ENCODE results near the gene HAND2. TPM values are rescaled to one million over a fixed set of nuclear protein-coding genes. Genes with fewer than 3 reads are reported as not detected.

The HAND2 gene
- polyA plus RNA-seq, 1 donor = 0.10 TPM

DNA sequence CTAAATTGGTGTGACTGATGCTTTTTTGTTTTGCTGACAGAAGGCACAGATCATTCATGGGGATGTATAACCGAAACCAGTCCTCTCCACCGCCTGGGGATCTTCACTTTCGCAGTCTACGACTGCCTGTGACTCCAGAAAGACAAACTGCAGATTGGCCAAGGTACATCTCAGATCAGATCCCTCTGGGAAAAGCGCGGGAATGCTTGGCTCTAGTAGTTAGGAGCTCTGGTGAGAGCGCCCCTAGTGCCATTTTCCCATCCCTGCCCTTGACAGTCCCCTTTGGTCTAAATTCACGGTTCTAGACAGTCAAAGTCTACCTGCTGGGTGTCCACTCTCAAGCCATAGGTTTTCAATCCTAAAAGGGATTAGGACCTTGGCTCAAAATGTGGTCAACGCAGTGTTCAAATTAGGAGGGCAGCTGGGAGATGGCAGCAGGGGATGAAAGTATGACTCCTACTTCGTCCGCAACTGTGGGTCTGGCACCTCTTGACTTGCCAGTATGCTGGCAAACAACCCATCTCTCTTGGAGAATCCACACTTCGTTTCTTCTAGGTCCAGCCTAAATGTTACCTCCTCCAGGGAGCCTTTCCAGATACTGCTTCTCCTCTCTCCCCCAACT lies 6.9 kb upstream of the HAND2 start:
- DNase-seq (ENCODE audit: low read depth) = no peak

DNA sequence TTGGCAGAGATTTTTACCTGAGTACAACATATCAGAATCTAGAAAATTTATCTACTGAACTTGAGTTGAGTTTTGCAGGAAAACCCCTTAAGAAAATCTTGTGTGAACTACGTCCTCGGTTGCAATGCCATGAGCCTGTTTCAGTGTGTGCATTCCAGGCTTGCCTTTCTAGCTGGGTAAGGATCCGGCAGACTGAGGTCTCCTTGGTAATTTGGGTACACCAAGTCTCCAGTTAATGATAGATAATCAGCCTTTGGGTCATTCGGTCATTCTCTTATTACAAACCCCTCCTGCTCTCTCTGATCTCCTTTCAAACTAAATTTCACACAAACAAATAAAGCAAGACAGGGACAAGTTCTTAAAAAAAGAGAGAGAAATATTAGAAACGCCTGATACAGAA lies 5.9 kb upstream of the HAND2 start:
- no peak for DNase-seq (ENCODE audit: low read depth)

DNA sequence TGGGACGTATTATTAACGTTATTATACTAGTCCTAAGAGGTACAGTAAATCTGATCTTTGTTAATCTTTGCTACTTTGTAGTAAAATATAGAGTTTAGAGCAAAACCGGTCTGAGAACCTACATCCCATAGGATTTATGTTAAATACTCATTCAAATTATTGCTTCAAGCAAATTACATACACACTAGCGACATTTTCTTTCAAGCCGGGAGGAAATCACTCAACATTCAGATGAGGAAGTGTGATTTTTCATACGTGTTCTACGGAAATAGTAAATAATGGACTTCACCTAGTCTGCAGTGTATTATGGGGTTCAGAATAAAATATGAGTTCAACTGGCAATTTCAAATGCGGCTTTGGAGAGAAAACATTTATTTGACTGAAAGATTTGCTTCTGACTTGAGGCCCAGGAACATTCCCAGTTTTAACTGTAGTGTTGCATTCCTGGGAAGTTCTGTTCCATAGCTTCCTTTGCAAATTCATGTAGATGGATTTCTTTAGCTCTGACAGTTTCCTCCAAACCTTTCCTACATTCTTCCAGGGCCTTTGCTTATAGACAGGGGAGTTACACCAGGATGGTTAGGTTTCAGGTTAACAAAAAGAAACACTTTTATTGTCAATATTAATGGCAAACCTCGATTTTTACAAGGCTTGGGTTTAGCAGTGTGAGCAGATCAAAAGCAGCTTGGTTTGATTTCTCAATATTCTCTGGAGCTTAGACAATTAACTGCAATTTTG lies 5.3 kb upstream of the HAND2 start:
- DNase-seq (ENCODE audit: low read depth) = no peak

DNA sequence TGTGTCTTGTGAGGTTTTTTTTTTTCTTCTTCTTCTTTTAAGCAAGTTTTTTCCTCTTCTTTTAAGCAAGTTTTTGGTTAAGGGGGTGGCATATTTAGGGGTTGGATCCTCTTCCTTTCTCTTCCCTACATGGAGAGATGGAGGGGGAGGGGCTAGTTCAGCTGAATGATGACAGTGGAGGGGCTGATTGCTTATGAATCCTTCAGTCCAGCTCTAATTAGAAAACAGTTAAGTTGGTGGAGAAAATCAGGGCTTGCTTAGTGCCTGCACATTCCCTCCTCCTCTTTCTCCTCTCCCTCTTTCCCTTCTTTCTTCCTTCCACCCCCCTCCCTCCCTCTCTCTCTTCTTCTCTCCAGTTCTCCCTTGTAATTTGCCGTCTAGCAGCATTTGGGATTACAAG lies 4.4 kb upstream of the HAND2 start:
- no peak for DNase-seq (ENCODE audit: low read depth)

DNA sequence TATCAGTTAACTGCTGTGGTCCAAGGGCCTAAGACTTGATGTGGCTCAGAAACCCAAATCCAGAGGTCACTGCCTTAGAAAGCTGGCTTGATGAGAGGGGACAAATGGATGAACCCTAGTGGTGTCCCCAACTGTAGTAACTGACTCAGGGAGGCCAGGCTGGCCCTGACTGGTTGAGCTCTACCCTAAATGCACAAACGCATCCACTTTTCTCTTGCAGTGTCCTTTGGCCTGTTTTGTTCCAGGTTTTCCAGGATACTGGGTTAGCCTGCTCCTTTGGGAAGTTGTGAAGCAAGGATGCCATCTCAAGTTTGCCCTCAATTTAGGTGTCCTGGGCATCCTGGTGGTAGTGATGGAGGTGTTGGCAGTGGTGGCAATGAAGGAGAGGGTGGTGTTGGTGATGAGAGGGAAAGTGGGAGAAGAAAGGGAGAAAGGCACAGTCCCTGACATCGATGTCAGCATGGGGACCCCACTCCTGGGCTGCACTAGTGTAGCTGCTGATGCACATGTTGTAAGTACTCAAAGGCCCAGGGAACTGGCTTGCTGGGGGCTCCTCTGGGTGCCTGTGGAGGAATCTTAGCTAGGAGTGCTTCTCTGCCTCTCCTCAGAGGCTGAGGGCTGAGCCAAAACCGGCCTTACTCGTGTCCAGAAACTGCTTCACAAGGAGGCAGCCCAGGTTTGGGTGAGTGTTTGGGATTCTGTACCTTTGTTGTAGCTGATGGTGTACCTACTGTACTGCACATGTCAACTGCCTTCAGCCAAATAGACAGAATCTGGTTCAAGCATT lies 2.9 kb upstream of the HAND2 start:
- DNase-seq (ENCODE audit: low read depth) = no peak

DNA sequence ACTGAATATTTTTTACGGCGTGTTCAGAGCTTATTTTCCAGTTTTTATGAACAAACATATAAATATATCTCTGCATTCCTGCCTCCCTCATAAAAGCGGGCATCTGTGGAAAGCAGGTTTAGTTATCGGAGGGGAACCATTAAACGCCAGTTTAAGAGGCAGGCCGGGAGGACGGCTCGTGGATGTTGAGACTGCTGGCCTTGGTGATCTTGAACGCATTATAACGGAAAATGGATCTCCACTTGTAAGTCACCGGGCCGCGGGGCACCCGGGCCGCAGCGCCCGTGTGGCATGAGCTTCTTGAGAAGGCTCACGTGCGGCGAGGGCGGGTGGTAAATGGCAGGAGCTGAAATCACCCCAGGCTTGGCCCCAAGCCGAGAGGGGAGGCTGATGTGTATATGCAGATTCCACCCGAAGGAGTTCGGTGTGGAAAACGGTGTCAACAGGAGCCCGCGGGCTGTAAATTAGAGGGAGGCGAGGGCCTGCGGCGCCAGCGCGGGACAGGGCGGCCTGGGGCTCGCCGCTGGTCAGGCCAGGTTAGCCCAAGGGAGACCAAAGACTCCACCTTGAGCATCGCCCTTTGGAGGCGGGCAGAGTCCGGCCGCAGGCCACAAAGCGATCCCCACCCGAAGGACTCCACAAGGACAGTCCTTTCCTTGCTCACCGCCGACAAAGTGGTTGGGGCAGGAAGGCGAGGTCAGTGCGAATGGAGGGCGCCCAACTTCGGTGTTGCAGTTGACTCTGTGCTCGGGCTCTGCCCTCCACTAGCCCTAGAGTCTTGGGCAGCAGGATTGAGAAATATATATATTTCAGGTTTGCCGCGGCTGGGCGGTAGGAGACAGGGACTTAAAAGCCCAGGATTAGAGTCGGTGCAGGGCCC lies 1.3 kb upstream of the HAND2 start:
- no peak for DNase-seq (ENCODE audit: low read depth)

DNA sequence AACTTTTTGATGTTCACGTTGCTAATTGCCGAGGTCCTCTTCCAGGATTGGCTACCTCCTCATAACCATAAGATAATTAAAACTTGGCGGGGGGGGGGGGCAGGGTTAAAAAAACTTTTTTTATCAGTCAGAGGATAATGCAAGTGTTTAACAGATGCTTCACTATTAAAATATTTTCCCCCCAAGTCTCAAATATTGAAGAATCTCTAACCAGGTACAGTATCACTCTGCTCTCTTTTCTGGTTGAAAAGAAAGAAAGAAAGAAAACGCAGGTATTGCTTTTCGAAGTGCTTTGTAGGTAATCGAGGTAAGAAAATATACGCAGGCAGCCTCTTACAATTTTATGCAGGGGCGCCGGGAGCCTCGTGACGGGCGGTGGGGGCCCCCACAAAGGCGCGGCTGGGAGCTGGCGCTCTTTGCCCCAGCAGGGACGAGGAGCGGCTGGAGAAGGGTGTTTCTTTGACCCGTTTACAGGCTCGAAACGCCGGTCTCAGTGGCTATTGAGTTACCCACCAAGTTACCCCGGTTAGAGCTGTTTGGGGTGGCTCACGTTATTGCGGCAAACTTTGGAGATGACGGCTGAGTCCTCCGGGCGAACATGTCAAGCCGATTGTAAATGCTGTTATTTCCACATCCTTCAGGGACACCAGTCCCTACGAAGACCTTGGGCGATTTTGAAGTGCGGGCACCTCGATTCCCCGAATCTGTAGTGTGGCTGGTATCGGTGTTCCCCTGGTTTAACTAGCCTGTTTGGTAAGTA lies 477 bp upstream of the HAND2 start:
- no peak for DNase-seq (ENCODE audit: low read depth)

DNA sequence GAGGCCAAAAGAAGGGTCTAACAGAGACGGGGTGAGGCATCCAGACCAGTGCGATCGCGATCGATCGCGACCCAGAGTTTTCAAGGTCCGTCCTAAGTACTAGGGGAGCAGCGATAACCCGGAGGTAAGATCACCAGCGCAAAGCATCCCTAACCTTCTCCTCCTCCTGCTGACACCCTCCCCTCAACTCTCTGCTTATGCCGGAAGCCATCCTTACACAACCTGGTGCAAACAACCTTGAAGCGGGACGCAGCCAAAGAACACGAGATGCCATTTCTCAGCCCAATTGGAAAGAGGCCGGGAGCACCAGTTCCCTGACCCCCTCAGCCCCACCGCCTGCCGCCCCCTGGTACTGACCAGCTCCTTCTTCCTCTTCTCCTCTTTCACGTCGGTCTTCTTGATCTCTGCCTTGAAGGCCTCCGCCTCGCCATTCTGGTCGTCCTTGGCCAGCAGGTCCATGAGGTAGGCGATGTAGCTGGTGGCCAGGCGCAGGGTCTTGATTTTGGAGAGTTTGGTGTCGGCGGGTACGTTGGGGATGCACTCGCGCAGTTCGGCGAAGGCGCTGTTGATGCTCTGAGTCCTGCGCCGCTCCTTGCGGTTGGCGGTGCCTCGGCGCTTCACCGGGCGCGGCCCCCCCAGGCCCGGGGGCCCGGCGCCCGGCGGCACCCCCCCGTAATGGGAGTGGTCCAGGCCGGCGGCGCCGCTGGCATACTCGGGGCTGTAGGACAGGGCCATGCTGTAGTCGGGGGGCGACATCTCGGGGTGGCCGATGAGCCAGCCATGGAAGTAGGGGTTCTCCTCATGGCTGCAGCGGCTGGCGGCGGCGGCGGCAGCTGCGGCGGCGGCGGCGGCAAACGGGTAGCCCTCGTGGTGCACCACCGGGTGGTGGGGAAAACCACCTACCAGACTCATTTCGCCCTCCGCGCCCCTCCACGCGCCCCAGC lies 1.4 kb downstream of the HAND2 start:
- DNase-seq (ENCODE audit: low read depth) = no peak

DNA sequence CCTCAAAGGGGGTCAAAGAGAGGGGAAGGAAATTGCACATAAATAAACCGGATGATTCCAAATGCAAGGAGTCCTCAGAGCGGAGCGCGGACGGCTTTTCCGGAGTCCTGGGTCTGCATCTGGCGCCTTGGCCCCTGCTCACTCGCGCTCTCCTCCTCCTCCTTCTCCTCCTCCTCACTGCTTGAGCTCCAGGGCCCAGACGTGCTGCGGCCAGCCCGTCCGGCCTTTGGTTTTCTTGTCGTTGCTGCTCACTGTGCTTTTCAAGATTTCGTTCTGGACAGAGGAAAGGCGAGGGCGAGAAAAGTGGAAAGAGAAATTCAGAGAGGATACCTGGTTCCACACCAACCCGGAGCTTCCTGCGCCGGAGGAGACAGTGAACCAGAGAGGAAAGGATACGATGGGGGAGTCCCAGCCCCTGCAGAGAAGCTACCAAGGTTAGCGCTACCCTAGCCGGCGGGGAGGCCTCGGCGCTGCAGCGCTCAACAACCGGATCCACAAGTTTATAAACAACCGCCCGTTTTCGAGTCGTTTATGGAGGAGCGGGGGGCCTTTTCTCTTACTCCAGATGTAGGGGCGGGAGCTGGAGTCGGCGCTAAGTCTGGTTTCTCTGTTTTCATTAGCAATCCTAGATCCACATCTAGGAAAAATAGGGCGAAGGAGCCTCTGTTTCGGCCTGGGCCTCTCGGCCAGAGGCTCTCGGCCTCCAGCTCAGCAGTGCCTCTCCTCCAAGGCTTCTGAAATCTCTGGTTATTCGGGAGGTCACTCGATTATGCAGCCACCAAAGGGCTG lies 2.7 kb downstream of the HAND2 start:
- no peak for DNase-seq (ENCODE audit: low read depth)

DNA sequence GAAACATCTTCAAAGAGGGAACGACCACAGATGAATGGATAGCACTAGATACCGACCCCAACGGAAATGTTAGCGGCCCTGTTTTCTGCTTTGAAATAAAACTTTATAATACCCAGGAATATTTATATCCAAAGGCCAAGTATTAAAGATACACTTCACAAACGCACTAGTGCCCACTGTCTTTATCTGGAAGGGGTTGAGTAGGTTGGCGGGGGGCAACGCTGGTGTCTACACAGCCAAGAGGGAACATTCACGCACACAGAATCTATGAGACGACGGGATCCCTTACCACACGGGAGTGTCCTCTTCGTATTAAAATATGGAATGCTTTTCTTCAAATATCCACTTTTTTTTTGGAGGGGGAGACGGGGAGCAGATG lies 3.3 kb downstream of the HAND2 start:
- DNase-seq (ENCODE audit: low read depth) = no peak

DNA sequence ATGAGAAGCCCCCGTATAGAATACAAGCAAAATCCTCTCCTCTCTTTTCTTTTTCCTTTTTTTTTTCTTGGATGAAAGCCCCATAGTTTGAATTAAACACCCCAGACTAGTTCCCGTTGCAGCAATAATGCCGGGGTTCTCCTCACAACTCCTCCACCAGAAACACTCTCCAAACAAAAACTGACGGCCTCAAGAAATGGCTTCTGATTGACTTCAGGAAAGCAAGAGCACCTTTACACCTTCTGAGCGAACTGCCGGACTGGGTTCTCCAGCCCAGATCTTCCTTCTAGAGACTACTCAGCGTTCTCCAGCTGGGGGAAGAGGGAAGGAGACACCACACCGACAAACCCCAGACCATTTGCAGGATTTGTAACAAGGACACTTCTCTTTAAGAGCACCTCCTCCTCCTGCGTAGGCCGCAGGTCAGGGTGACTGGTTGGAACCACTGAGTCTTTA lies 4.0 kb downstream of the HAND2 start:
- no peak for DNase-seq (ENCODE audit: low read depth)

DNA sequence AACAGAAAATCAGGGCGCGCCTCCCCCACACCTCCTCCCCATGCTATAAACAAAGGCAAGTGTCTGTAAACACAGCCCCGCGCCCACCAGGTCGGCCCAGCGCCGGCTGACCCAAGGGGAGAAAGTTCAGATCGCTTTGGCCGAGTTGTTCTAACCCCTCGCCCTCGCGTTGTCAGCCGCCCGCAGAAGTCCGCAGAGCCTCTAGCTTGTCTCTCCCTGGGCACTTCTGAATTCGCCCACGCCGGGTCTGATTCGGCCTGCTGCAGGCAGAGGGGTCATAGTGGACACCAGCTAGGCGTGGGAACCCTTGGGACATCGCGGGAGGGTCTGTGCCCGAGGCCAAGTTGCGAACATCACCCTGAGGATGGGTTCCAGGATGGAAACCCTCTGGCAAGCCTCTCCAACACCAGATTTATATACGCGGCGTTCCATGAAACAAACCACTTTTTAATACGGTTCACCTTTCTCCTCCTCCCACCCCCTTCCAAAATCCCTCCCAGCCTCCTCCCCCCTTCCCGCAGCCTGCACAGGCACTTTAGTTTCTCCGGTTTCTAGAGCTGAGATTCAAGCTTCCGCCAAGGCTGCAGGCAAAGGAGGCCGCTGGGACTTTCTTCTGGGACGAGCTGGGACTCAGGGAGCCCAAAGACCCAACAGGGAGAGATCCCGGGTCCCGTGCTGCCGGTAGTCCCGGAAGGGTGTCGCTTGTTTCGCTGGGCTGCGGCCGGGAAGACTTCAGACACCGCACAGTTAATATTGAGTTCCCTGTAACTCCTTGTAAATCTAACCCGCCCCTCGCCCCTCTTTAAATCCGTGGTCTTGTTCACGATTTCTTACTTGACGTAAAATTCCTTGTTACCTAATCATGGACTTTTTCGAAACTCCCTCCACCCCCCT lies 4.7 kb downstream of the HAND2 start:
- no peak for DNase-seq (ENCODE audit: low read depth)

DNA sequence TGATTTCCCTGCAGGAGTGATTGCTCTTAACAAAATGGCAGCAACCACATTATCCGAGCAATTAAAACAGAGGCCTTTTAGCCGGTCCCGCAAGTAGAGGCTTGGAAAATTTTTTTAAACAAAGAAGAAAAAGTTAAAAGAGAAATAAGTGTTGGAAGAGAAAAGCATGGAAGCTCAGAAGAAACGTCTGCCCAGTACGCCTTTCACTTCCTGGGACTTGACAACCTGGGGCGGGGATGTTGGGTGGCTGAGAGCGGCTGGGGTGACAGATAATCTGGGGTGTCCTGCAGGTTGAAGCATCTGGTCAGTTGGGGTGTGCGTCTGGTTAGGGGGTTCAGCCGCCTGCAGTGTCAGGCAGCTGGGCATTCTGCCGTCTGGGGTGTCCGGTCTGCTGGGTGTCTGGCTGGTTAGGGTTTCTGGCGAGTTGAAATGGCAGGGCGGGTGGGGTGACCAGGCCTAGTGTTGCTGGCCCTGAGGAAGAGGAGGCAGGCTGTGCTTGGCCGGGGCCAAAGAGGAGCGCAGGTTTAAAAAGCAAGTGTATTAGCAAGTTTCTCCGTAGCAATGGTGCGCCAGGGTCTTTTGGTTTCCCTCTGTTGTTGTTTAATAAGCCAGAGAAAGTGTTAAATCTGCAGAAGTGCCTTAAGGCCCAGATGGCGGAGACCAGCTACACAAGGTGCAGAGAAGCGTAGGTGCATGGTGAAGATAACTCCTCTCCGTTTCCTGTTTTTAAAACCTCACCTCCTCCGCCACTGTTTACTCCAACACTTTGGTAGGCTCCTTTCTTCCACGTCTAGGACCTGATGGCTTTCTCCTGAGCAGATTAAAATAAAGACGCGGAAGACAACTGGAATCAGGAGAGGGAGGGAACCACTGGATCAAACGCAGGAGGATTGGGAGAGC lies 5.6 kb downstream of the HAND2 start:
- DNase-seq (ENCODE audit: low read depth) = no peak

DNA sequence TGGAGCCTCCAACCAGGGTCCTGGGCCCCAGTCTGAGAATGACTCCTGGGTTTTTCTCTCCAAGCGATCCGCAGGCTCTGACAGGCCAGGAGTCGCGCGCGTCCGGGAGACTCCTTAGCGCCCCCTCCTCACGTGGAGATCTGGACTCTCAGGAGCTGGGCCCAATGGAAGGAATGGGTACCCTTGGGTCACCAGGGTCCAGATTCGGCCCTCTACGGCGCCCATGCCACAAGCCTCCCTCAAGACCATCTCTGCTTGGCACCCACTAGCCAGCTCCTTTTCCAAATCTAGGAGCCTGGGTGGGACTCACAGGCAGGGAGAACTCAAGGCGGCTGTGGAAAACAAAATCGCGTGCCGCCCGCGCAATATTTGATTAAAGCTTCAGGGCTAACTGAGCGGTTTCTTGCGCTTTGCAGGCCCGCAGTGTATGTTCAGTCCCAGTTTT lies 7.1 kb downstream of the HAND2 start:
- DNase-seq (ENCODE audit: low read depth) = no peak

DNA sequence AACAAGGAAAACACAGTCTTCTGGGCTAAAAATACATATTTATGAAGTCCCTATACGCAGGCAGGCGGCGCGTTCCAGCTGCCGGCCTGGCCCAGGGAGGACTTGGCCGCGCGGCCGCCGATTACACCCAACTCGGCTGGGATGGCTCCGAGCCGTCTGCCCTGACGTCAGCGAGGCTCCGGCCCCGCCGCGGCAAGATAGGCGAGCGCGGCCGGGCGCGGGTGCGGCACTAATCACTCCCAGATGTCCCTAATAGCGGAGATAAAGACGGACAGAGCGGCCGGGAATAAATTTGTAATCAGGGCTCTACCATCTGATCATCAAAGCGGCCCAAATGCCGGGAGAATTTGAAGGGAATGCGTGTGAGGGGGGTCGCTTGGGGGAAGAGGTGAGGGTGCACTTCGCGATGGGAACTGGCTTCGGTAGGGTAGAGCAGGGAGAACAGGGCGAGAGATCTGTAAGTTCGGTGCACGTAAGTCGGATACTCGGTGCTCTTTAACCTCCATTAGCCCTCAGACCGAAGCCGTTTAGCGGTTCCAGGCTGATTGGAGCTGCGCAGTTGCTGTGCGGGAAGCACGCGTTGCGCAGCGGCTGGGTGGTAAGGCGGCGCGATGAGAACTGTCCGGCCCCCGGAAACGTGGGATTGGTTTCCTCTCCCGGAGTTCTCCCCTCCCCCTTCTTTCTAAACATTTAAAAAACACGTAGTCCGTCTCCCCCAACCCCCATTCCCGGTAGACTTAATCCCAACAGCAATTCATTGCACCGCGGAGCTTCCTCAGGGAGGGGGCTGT lies 7.7 kb downstream of the HAND2 start:
- DNase-seq (ENCODE audit: low read depth) = peak; percentile 56

All from forelimb muscle (tissue), 1 donor.